PFSK-1 (cell line): Measurements from ENCODE around the gene LCN6.

Experiments used
- FOXP2 ChIP-seq: optimal IDR thresholded peaks from 2 replicates; pipeline ENCODE3; 2011; ENCODE audit warnings: borderline replicate concordance, control low read depth, inconsistent platforms; ENCODE audit not compliant: insufficient read depth; ENCODE audit errors: extremely low read length, extremely low read depth
- POLR2AphosphoS5 ChIP-seq: IDR thresholded peaks from 2 replicates; pipeline ENCODE4 v1.6.1; 2012; ENCODE audit warnings: low read depth, mild to moderate bottlenecking, control low read depth, low read length, moderate library complexity
- SIN3A ChIP-seq: IDR thresholded peaks from 2 replicates; pipeline ENCODE4 v1.6.1; 2012; ENCODE audit warnings: mild to moderate bottlenecking, low read length, moderate library complexity, borderline replicate concordance; ENCODE audit not compliant: insufficient read depth
- TAF1 ChIP-seq: IDR thresholded peaks from 2 replicates; pipeline ENCODE4 v1.6.1; 2012; ENCODE audit warnings: low read length, control low read depth, borderline replicate concordance; ENCODE audit not compliant: insufficient read depth
- TF ChIP-seq, protein P1 (sequence below), 2 experiments: IDR thresholded peaks; 2 replicates each; pipeline versions ENCODE4 v1.6.1 to v1.8.0; 2011 to 2012; ENCODE audit warnings: low read depth in 2 of 2, low read length in 2 of 2, control low read depth in 1 of 2, inconsistent platforms in 1 of 2, mild to moderate bottlenecking in 1 of 2, moderate library complexity in 1 of 2; ENCODE audit not compliant: insufficient read depth in 1 of 2

Gene LCN6

GRCh38 chr9:136784249-136784996 lies 36.1 kb upstream of the LCN6 start:
- TF ChIP-seq TAF1 (no peak), POLR2AphosphoS5 (no peak), FOXP2 (no peak), SIN3A (no peak)
- TF ChIP-seq, protein P1, sequence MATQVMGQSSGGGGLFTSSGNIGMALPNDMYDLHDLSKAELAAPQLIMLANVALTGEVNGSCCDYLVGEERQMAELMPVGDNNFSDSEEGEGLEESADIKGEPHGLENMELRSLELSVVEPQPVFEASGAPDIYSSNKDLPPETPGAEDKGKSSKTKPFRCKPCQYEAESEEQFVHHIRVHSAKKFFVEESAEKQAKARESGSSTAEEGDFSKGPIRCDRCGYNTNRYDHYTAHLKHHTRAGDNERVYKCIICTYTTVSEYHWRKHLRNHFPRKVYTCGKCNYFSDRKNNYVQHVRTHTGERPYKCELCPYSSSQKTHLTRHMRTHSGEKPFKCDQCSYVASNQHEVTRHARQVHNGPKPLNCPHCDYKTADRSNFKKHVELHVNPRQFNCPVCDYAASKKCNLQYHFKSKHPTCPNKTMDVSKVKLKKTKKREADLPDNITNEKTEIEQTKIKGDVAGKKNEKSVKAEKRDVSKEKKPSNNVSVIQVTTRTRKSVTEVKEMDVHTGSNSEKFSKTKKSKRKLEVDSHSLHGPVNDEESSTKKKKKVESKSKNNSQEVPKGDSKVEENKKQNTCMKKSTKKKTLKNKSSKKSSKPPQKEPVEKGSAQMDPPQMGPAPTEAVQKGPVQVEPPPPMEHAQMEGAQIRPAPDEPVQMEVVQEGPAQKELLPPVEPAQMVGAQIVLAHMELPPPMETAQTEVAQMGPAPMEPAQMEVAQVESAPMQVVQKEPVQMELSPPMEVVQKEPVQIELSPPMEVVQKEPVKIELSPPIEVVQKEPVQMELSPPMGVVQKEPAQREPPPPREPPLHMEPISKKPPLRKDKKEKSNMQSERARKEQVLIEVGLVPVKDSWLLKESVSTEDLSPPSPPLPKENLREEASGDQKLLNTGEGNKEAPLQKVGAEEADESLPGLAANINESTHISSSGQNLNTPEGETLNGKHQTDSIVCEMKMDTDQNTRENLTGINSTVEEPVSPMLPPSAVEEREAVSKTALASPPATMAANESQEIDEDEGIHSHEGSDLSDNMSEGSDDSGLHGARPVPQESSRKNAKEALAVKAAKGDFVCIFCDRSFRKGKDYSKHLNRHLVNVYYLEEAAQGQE (IDR thresholded peaks at IDR 0.05; ENCODE audit: insufficient read depth in 1 of 2, low read depth in 2 of 2, low read length in 2 of 2): no peak

DNA sequence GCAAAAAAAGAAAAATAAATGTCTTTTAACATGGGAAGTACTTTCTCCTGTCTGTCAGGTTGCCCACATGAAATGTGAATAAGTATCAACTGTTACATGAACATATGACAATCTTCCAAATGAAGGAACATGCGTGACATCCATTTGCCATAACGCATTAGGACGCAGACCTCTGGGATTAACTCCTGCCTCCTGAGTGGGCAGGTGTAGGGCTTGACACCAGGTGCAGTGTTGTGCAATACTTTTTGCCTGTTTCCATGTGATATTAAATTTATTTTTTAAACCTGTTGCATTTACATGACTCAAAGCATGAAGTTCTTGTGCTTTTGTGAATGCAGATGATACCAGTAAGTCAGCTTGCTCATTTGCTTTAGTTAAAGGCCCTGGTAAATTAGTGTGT lies 34.1 kb upstream of the LCN6 start:
- TF ChIP-seq SIN3A (no peak), TAF1 (no peak), POLR2AphosphoS5 (no peak), FOXP2 (no peak)
- TF ChIP-seq, protein P1 (IDR thresholded peaks at IDR 0.05; ENCODE audit: insufficient read depth in 1 of 2, low read depth in 2 of 2, low read length in 2 of 2): no peak

- TF ChIP-seq, protein P1 (IDR thresholded peaks at IDR 0.05; ENCODE audit: insufficient read depth in 1 of 2, low read depth in 2 of 2, low read length in 2 of 2): no peak
- TF ChIP-seq POLR2AphosphoS5: no peak
- no peak for TF ChIP-seq FOXP2
- TF ChIP-seq TAF1: no peak
- no peak for TF ChIP-seq SIN3A
Measured at GRCh38 chr9:136779808-136780207, 31.5 kb upstream of the LCN6 start.

GRCh38 chr9:136777359-136777758 lies 29.0 kb upstream of the LCN6 start:
- no peak for TF ChIP-seq TAF1
- no peak for TF ChIP-seq SIN3A
- TF ChIP-seq, protein P1 (IDR thresholded peaks at IDR 0.05; ENCODE audit: insufficient read depth in 1 of 2, low read depth in 2 of 2, low read length in 2 of 2): no peak
- no peak for TF ChIP-seq FOXP2
- no peak for TF ChIP-seq POLR2AphosphoS5

GRCh38 chr9:136776947-136777346 lies 28.6 kb upstream of the LCN6 start:
- TF ChIP-seq, protein P1 (IDR thresholded peaks at IDR 0.05; ENCODE audit: insufficient read depth in 1 of 2, low read depth in 2 of 2, low read length in 2 of 2): no peak
- no peak for TF ChIP-seq POLR2AphosphoS5
- no peak for TF ChIP-seq SIN3A
- no peak for TF ChIP-seq FOXP2
- no peak for TF ChIP-seq TAF1
